ENCODE measurements around the gene NEUROG1. TPM values are rescaled to one million over a fixed set of nuclear protein-coding genes. Genes with fewer than 3 reads are reported as not detected.

NEUROG1 gene
- total and polyA plus RNA-seq, 2 of the 13 experiments (the other 11 are each of a cell fraction or from before 2014, with no cell fraction given): not detected

DNA sequence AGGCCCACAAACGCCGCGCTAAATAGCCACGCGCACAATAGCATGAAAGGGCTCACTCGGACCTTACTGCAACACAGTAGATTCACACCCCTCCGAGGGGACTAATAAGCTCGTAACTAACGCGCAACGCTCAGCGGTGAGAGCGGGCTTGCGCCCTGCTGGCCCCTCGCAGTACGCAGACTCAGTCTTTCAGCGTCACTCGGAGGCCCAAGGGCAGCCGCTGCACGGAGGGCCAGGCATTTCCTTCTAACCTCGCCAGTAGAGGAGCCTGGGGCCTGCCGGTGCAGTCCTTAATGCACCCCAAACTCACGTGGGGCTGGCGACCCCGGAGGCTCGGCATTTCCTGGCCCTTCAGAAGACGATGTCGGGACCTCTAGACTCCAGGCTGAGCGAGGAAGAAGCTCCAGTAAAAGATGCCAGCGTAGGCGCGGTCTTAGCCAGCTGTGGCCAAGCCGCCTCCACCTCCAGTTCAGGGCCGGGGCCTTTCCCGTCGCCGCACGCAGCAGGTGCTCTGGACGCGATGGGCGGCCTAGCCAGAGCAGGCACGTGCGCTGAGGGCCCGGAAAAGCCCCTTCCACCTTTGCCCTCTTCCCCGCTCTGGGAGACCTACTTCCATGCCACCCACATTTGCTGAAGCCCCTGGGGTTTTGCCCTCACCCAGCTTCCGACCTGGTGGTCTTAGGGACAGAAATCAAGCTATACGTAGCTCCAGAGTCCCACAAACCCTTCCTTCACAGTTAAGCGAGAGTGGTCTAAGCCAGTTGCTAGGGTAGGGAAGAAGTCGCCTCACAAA, 45.3 kb downstream of the NEUROG1 start:
- no peak for ATAC-seq
- ChIA-PET POLR2A (interaction anchor here (2.2 kb wide), 1 partner anchor 8 kb away, joined by 6 read pairs; no protein-coding TSS in a partner anchor), CTCF (ENCODE audit: low intra/inter-chr PET ratio, low total read pairs) (no interaction called here)
- H3K9ac ChIP-seq (ENCODE audit: insufficient read depth, low read depth, low read length): no peak overlapping the region
- intact Hi-C loops (cut with micrococcal nuclease; ENCODE audit: unreplicated experiment): no loop called here
- H3K36me3 ChIP-seq (replicated peaks in 1 of 2; ENCODE audit: control insufficient read depth in 1 of 2, insufficient read depth in 2 of 2, low read length in 2 of 2): no peaks in the 10 kb centered on the region
- TF ChIP-seq YEATS4 (CRISPR knock-in tag; IDR thresholded peaks at IDR 0.05; ENCODE audit: borderline replicate concordance) (0 out of 2 replicates have a peak, but pooled peaks have one; percentile 11), NPAS2 (CRISPR knock-in tag; IDR thresholded peaks at IDR 0.05; ENCODE audit: borderline replicate concordance) (no peak), HDAC6 (IDR thresholded peaks at IDR 0.05; ENCODE audit: low read depth, low read length) (no peak), REPIN1 (CRISPR knock-in tag; IDR thresholded peaks at IDR 0.05; ENCODE audit: borderline replicate concordance, low read depth) (0 out of 2 replicates have a peak, but pooled peaks have one; percentile 12), ZNF432 (CRISPR knock-in tag; IDR thresholded peaks at IDR 0.05; ENCODE audit: borderline replicate concordance) (no peak), NFE2L2 (IDR thresholded peaks at IDR 0.05; ENCODE audit: low read length) (no peak), HOXA9 (CRISPR knock-in tag; IDR thresholded peaks at IDR 0.05; ENCODE audit: borderline replicate concordance) (no peak)
- TF ChIP-seq, protein P1, sequence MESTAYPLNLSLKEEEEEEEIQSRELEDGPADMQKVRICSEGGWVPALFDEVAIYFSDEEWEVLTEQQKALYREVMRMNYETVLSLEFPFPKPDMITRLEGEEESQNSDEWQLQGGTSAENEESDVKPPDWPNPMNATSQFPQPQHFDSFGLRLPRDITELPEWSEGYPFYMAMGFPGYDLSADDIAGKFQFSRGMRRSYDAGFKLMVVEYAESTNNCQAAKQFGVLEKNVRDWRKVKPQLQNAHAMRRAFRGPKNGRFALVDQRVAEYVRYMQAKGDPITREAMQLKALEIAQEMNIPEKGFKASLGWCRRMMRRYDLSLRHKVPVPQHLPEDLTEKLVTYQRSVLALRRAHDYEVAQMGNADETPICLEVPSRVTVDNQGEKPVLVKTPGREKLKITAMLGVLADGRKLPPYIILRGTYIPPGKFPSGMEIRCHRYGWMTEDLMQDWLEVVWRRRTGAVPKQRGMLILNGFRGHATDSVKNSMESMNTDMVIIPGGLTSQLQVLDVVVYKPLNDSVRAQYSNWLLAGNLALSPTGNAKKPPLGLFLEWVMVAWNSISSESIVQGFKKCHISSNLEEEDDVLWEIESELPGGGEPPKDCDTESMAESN (CRISPR knock-in tag; conservative IDR thresholded peaks at IDR 0.05): no peak
- TF ChIP-seq, protein P2, sequence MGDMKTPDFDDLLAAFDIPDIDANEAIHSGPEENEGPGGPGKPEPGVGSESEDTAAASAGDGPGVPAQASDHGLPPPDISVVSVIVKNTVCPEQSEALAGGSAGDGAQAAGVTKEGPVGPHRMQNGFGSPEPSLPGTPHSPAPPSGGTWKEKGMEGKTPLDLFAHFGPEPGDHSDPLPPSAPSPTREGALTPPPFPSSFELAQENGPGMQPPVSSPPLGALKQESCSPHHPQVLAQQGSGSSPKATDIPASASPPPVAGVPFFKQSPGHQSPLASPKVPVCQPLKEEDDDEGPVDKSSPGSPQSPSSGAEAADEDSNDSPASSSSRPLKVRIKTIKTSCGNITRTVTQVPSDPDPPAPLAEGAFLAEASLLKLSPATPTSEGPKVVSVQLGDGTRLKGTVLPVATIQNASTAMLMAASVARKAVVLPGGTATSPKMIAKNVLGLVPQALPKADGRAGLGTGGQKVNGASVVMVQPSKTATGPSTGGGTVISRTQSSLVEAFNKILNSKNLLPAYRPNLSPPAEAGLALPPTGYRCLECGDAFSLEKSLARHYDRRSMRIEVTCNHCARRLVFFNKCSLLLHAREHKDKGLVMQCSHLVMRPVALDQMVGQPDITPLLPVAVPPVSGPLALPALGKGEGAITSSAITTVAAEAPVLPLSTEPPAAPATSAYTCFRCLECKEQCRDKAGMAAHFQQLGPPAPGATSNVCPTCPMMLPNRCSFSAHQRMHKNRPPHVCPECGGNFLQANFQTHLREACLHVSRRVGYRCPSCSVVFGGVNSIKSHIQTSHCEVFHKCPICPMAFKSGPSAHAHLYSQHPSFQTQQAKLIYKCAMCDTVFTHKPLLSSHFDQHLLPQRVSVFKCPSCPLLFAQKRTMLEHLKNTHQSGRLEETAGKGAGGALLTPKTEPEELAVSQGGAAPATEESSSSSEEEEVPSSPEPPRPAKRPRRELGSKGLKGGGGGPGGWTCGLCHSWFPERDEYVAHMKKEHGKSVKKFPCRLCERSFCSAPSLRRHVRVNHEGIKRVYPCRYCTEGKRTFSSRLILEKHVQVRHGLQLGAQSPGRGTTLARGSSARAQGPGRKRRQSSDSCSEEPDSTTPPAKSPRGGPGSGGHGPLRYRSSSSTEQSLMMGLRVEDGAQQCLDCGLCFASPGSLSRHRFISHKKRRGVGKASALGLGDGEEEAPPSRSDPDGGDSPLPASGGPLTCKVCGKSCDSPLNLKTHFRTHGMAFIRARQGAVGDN (CRISPR knock-in tag; IDR thresholded peaks at IDR 0.05): 0 out of 2 replicates have a peak, but pooled peaks have one; percentile 5
- TF ChIP-seq, protein P3, sequence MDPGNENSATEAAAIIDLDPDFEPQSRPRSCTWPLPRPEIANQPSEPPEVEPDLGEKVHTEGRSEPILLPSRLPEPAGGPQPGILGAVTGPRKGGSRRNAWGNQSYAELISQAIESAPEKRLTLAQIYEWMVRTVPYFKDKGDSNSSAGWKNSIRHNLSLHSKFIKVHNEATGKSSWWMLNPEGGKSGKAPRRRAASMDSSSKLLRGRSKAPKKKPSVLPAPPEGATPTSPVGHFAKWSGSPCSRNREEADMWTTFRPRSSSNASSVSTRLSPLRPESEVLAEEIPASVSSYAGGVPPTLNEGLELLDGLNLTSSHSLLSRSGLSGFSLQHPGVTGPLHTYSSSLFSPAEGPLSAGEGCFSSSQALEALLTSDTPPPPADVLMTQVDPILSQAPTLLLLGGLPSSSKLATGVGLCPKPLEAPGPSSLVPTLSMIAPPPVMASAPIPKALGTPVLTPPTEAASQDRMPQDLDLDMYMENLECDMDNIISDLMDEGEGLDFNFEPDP (CRISPR knock-in tag; conservative IDR thresholded peaks at IDR 0.05): 0 out of 2 replicates have a peak, but pooled peaks have one; percentile 43
- TF ChIP-seq, protein P4, sequence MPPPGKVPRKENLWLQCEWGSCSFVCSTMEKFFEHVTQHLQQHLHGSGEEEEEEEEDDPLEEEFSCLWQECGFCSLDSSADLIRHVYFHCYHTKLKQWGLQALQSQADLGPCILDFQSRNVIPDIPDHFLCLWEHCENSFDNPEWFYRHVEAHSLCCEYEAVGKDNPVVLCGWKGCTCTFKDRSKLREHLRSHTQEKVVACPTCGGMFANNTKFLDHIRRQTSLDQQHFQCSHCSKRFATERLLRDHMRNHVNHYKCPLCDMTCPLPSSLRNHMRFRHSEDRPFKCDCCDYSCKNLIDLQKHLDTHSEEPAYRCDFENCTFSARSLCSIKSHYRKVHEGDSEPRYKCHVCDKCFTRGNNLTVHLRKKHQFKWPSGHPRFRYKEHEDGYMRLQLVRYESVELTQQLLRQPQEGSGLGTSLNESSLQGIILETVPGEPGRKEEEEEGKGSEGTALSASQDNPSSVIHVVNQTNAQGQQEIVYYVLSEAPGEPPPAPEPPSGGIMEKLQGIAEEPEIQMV (CRISPR knock-in tag; IDR thresholded peaks at IDR 0.05; ENCODE audit: low read depth): no peak
- DNase-seq (ENCODE audit: low spot score): no peak
- peak overlapping the region; percentile 87 for H3K27ac ChIP-seq (ENCODE audit: extremely low read length, insufficient read depth, low read length)
- peak overlapping the region in 1 of 3 experiments; percentile 69; a peak in 1 of 6 replicates for H3K4me3 ChIP-seq (replicated peaks in 1 of 3; ENCODE audit: insufficient read depth in 1 of 3, low read depth in 2 of 3, low read length in 3 of 3)
- H3K27me3 ChIP-seq (ENCODE audit: control insufficient read depth in 1 of 2, insufficient read depth in 2 of 2, low read length in 2 of 2): peaks cover 0 to 24% of the 10 kb centered on the region in 2 experiments; a peak in 3 of 5 replicates
- peak overlapping the region; percentile 81; the same call in 1 of the 2 replicates for H3K4me2 ChIP-seq (ENCODE audit: low read depth, low read length)
- H3K9me3 ChIP-seq (ENCODE audit: low read length): no peaks in the 10 kb centered on the region
- peaks cover 77% of the 10 kb centered on the region for H3K4me1 ChIP-seq (ENCODE audit: insufficient read depth, low read length)
- no peaks in the 10 kb centered on the region for H3K79me2 ChIP-seq (ENCODE audit: insufficient read depth, low read length)
- no TSS peak for BruUV-seq (replicated peaks)
- in situ Hi-C loops (cut with HindIII; ENCODE audit: extremely low pct_ligation_motif_present, low pct_unique_long_range_greater_than_20kb): no loop called here
- 60% methylated on average over 10 of the region's 49 CpGs for WGBS (ENCODE audit: low lambda C conversion rate)
- no peak overlapping the region for H2AFZ ChIP-seq (ENCODE audit: low read length)
- no peak for FAIRE-seq
- H4K20me1 ChIP-seq (ENCODE audit: insufficient read depth, low read length): no peaks in the 10 kb centered on the region
